HG02763 (cell line): ENCODE measurements around the gene ANAPC15.

ENCODE experiments used
- ATAC-seq: cut with Tn5 transposase; IDR thresholded peaks from one replicate; pipeline ENCODE4 v1.9.1; 2021; ENCODE audit warnings: mild to moderate bottlenecking, moderate library complexity; ENCODE audit not compliant: unreplicated experiment

The ANAPC15 gene

GRCh38 chr11:72125956-72126355 is 13.5 kb upstream of the ANAPC15 start:
- no peak for ATAC-seq

GRCh38 chr11:72124046-72124445 is 11.6 kb upstream of the ANAPC15 start:
- ATAC-seq = no peak

GRCh38 chr11:72123117-72123653 is 10.7 kb upstream of the ANAPC15 start:
- no peak for ATAC-seq

GRCh38 chr11:72122607-72123006 is 10.1 kb upstream of the ANAPC15 start:
- no peak for ATAC-seq

GRCh38 chr11:72120930-72121329 is 8.4 kb upstream of the ANAPC15 start:
- no peak for ATAC-seq

- no peak for ATAC-seq
Observed at GRCh38 chr11:72119198-72119597, 6.7 kb upstream of the ANAPC15 start.

GRCh38 chr11:72116019-72116755 is 3.7 kb upstream of the ANAPC15 start:
- ATAC-seq = no peak

- no peak for ATAC-seq
Observed at GRCh38 chr11:72114570-72114969, 2.1 kb upstream of the ANAPC15 start.

- ATAC-seq = no peak
Observed at GRCh38 chr11:72112978-72113808, 698 bp upstream of the ANAPC15 start.

- no peak for ATAC-seq
Observed at GRCh38 chr11:72111300-72112142, 974 bp downstream of the ANAPC15 start.

GRCh38 chr11:72105888-72106287 is 6.6 kb downstream of the ANAPC15 start, which contains the start of gene TOMT:
Gene TOMT (plus strand): TSS chr11:72105924. CDS start chr11:72105952, 28 bp downstream.
- no peak for ATAC-seq

- ATAC-seq = no peak
Observed at GRCh38 chr11:72103754-72104167, 8.7 kb downstream of the ANAPC15 start.

- peak; percentile 86 for ATAC-seq
Observed at GRCh38 chr11:72102946-72103753, 9.3 kb downstream of the ANAPC15 start, which contains the start of gene LAMTOR1. Gene LAMTOR1 (minus strand): TSS chr11:72103297. CDS start chr11:72103224, 73 bp downstream.

GRCh38 chr11:72102631-72102945 is 9.9 kb downstream of the ANAPC15 start:
- ATAC-seq = no peak

GRCh38 chr11:72102162-72102561 is 10.3 kb downstream of the ANAPC15 start:
- ATAC-seq = no peak

GRCh38 chr11:72100462-72100861 is 12.0 kb downstream of the ANAPC15 start:
- ATAC-seq = no peak

GRCh38 chr11:72100009-72100408 is 12.5 kb downstream of the ANAPC15 start:
- ATAC-seq = no peak

GRCh38 chr11:72098741-72099140 is 13.8 kb downstream of the ANAPC15 start:
- no peak for ATAC-seq

GRCh38 chr11:72091292-72091691 is 21.2 kb downstream of the ANAPC15 start:
- ATAC-seq = no peak
